HepG2 (cell line): ENCODE results near the gene FAM20A. TPM values are rescaled to one million over a fixed set of nuclear protein-coding genes. Genes with fewer than 3 reads are reported as not detected.

ENCODE experiments used
- HMG20A ChIP-seq: IDR thresholded peaks from 2 replicates; pipeline ENCODE4 v1.6.1; 2016; ENCODE audit warnings: borderline replicate concordance
- KLF16 ChIP-seq, 2 experiments: sonication (generic) in 1 of 2; formaldehyde crosslinking in 1 of 2; IDR thresholded peaks; 2 replicates each; pipeline versions ENCODE4 v1.6.1 to v1.8.0; 2016 to 2023; ENCODE audit warnings: missing genetic modification reagents in 2 of 2, missing compliant biosample characterization in 1 of 2
- LCORL ChIP-seq, 2 experiments: fragments of 450-650 bp in 1 of 2; sonication (generic) in 1 of 2; formaldehyde crosslinking in 1 of 2; IDR thresholded peaks; 2 replicates each; pipeline versions ENCODE4 v1.5.0 to v1.6.1; 2017 to 2020; ENCODE audit warnings: antibody characterized with exemption in 1 of 2, missing genetic modification reagents in 1 of 2
- MEIS2 ChIP-seq: sonication (generic); formaldehyde crosslinking; IDR thresholded peaks from 2 replicates; pipeline ENCODE4 v1.9.0; 2021; ENCODE audit warnings: mild to moderate bottlenecking, missing genetic modification reagents
- MXD3 ChIP-seq: IDR thresholded peaks from 2 replicates; pipeline ENCODE4 v1.6.1; 2016; ENCODE audit warnings: mild to moderate bottlenecking, missing biosample characterization, missing genetic modification reagents
- MYNN ChIP-seq: sonication (generic); formaldehyde crosslinking; IDR thresholded peaks from 2 replicates; pipeline ENCODE4 v1.4.0; 2020; ENCODE audit warnings: mild to moderate bottlenecking, low read depth, missing genetic modification reagents
- PATZ1 ChIP-seq: sonication (generic); formaldehyde crosslinking; IDR thresholded peaks from 2 replicates; pipeline ENCODE4 v1.4.0; 2020; ENCODE audit warnings: missing genetic modification reagents
- SKIL ChIP-seq: sonication (generic); formaldehyde crosslinking; IDR thresholded peaks from 2 replicates; pipeline ENCODE4 v1.8.0; 2022; ENCODE audit warnings: missing genetic modification reagents, mild to moderate bottlenecking, moderate library complexity, borderline replicate concordance
- SMARCC2 ChIP-seq: fragments of 450-650 bp; IDR thresholded peaks from 2 replicates; pipeline ENCODE4 v1.6.1; 2017; ENCODE audit warnings: antibody characterized with exemption, mild to moderate bottlenecking
- SP5 ChIP-seq: IDR thresholded peaks from 2 replicates; pipeline ENCODE4 v1.6.1; 2016; ENCODE audit warnings: low read depth, borderline replicate concordance
- SPEN ChIP-seq: sonication (generic); formaldehyde crosslinking; IDR thresholded peaks from 2 replicates; pipeline ENCODE4 v1.5.1; 2020; ENCODE audit warnings: low read depth, mild to moderate bottlenecking, missing genetic modification reagents
- TARDBP ChIP-seq: sonication (generic); formaldehyde crosslinking; IDR thresholded peaks from 2 replicates; pipeline ENCODE4 v1.8.0; 2022; ENCODE audit warnings: mild to moderate bottlenecking, missing genetic modification reagents
- ZNF644 ChIP-seq: IDR thresholded peaks from 2 replicates; pipeline ENCODE4 v1.6.1; 2016; ENCODE audit warnings: low read depth
- polyA plus RNA-seq, 8 experiments: library from polyadenylated mRNA; depleted of rRNA in 3 of 8; stranded (reverse) in 7 of 8; unstranded in 1 of 8; fragments of >200 nt; fragmentation: Illumina TruSeq in 4 of 8; extraction: Trizol in 4 of 8; gene quantifications; 2 replicates each; pipeline versions ENCODE4 v1.2.1 to v1.2.3, GENCODE V29; 2011 to 2016; ENCODE audit warnings: low read depth in 4 of 8, missing spikeins in 1 of 8, mixed read lengths in 1 of 8; ENCODE audit not compliant: insufficient read depth in 1 of 8
- total RNA-seq, 5 experiments: library from RNA; depleted of rRNA; stranded (reverse); fragments of >200 nt; fragmentation: Illumina TruSeq; extraction: Trizol; gene quantifications; 2 replicates each; pipeline ENCODE4 v1.2.3, GENCODE V29; 2016; ENCODE audit warnings: low read depth in 1 of 5
- TF ChIP-seq, protein P1 (sequence below): sonication (generic); formaldehyde crosslinking; IDR thresholded peaks from 2 replicates; pipeline ENCODE4 v1.5.0; 2020; ENCODE audit warnings: mild to moderate bottlenecking, missing genetic modification reagents
- TF ChIP-seq, protein P2 (sequence below): sonication (generic); formaldehyde crosslinking; IDR thresholded peaks from 2 replicates; pipeline ENCODE4 v1.5.0; 2020; ENCODE audit warnings: mild to moderate bottlenecking, missing genetic modification reagents
- TF ChIP-seq, protein P3 (sequence below): sonication (generic); formaldehyde crosslinking; IDR thresholded peaks from 2 replicates; pipeline ENCODE4 v1.4.0; 2020; ENCODE audit warnings: mild to moderate bottlenecking, missing genetic modification reagents
- TF ChIP-seq, protein P4 (sequence below): IDR thresholded peaks from 2 replicates; pipeline ENCODE4 v1.6.1; 2018; ENCODE audit warnings: missing genetic modification reagents

FAM20A gene
- total and polyA plus RNA-seq, 2 of the 13 experiments (the other 11 are each of a cell fraction or from before 2014, with no cell fraction given): 9.3 to 20.7 TPM

DNA sequence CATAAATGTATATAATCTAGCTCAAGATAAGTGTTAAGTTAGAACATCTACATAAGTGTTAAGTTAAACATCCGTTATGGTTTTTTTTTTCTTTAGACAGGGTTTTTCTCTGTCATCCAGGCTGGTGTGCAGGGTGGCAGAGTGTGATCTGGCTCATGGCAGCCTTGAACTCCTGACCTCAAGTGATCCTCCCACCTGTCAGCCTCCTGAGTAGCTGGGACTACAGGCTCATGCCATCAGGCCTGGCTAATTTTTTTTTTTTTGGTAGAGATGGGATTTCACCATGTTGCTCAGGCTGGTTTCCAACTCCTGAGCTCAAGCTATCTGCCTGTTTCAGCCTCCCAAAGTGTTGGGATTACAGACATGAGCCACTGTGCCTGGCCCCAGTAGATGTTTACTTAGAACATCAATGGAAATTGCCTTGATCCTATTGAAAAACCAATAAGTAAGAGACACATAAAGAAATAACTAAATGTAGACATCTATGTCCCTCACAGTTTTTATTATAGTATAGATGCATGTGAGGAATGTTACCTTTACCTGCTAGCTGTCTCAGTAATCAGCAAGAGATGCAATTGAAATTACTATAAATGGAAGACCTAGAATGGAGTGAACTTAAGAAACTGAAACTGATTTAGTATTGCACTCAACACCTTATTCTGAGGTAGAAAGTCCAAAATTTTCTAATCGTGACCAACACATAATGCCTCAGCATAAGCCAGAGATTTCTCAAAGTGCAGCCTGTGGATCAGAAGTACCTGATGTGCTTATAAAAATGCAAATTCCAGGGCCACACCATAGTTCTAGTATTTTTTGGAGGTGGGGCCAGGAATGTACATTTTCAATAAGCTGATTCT lies 5.5 kb upstream of the FAM20A start (continued):
- TF ChIP-seq, protein P1, sequence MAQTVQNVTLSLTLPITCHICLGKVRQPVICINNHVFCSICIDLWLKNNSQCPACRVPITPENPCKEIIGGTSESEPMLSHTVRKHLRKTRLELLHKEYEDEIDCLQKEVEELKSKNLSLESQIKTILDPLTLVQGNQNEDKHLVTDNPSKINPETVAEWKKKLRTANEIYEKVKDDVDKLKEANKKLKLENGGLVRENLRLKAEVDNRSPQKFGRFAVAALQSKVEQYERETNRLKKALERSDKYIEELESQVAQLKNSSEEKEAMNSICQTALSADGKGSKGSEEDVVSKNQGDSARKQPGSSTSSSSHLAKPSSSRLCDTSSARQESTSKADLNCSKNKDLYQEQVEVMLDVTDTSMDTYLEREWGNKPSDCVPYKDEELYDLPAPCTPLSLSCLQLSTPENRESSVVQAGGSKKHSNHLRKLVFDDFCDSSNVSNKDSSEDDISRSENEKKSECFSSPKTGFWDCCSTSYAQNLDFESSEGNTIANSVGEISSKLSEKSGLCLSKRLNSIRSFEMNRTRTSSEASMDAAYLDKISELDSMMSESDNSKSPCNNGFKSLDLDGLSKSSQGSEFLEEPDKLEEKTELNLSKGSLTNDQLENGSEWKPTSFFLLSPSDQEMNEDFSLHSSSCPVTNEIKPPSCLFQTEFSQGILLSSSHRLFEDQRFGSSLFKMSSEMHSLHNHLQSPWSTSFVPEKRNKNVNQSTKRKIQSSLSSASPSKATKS: peak; percentile 80; the same call in 1 of the 2 replicates
- no peak for TF ChIP-seq LCORL (IDR thresholded peaks at IDR 0.05)
- TF ChIP-seq LCORL (CRISPR knock-in tag; IDR thresholded peaks at IDR 0.05): peak; percentile 55; the same call in 1 of the 2 replicates
- peak; percentile 30; the same call in 1 of the 2 replicates for TF ChIP-seq PATZ1
- peak; percentile 79; the same call in 1 of the 2 replicates for TF ChIP-seq SP5 (CRISPR knock-in tag)
- peak; percentile 54; the same call in 1 of the 2 replicates for TF ChIP-seq HMG20A
- TF ChIP-seq KLF16 (CRISPR knock-in tag; IDR thresholded peaks at IDR 0.05): no peak
- TF ChIP-seq TARDBP (CRISPR knock-in tag): peak; percentile 19; the same call in 1 of the 2 replicates
- TF ChIP-seq, protein P2, sequence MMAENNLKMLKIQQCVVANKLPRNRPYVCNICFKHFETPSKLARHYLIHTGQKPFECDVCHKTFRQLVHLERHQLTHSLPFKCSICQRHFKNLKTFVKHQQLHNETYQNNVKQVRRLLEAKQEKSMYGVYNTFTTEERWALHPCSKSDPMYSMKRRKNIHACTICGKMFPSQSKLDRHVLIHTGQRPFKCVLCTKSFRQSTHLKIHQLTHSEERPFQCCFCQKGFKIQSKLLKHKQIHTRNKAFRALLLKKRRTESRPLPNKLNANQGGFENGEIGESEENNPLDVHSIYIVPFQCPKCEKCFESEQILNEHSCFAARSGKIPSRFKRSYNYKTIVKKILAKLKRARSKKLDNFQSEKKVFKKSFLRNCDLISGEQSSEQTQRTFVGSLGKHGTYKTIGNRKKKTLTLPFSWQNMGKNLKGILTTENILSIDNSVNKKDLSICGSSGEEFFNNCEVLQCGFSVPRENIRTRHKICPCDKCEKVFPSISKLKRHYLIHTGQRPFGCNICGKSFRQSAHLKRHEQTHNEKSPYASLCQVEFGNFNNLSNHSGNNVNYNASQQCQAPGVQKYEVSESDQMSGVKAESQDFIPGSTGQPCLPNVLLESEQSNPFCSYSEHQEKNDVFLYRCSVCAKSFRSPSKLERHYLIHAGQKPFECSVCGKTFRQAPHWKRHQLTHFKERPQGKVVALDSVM (CRISPR knock-in tag): peak; percentile 83
- TF ChIP-seq MXD3 (CRISPR knock-in tag): 0 out of 2 replicates have a peak, but pooled peaks have one; percentile 27
- TF ChIP-seq SMARCC2: no peak
- 0 out of 2 replicates have a peak, but pooled peaks have one; percentile 23 for TF ChIP-seq SPEN (CRISPR knock-in tag)
- TF ChIP-seq, protein P3, sequence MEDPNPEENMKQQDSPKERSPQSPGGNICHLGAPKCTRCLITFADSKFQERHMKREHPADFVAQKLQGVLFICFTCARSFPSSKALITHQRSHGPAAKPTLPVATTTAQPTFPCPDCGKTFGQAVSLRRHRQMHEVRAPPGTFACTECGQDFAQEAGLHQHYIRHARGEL (CRISPR knock-in tag): no peak
- peak; percentile 79 for TF ChIP-seq ZNF644 (CRISPR knock-in tag)
- TF ChIP-seq MEIS2 (CRISPR knock-in tag): peak; percentile 76
- TF ChIP-seq MYNN (CRISPR knock-in tag): no peak
- TF ChIP-seq, protein P4, sequence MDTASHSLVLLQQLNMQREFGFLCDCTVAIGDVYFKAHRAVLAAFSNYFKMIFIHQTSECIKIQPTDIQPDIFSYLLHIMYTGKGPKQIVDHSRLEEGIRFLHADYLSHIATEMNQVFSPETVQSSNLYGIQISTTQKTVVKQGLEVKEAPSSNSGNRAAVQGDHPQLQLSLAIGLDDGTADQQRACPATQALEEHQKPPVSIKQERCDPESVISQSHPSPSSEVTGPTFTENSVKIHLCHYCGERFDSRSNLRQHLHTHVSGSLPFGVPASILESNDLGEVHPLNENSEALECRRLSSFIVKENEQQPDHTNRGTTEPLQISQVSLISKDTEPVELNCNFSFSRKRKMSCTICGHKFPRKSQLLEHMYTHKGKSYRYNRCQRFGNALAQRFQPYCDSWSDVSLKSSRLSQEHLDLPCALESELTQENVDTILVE: peak; percentile 46
- no peak for TF ChIP-seq SKIL (CRISPR knock-in tag)
